Cardiac muscle cell (in vitro differentiated cells and primary cell): ENCODE measurements around the gene KRTAP20-1. TPM values are rescaled to one million over a fixed set of nuclear protein-coding genes. Genes with fewer than 3 reads are reported as not detected.

Source experiments
- DNase-seq, 2 donors: peaks; one replicate each; pipeline versions ENCODE4 v3.0.0 to v3.0.0-alpha.2; 2010 to 2017; ENCODE audit warnings: low read depth in 1 of 2, low spot score in 1 of 2
- H3K27ac ChIP-seq: fragments of 200-600 bp; sonication (generic); 2 replicates; pipeline ENCODE4 v1.5.1; 2016
- H3K27me3 ChIP-seq: fragments of 200-600 bp; sonication (generic); 2 replicates; pipeline ENCODE4 v1.6.0; 2016; ENCODE audit warnings: control low read depth
- H3K36me3 ChIP-seq: fragments of 200-600 bp; sonication (generic); 2 replicates; pipeline ENCODE4 v1.5.1; 2016; ENCODE audit warnings: control low read depth
- H3K4me1 ChIP-seq: fragments of 200-600 bp; sonication (generic); 2 replicates; pipeline ENCODE4 v1.8.1; 2017; ENCODE audit warnings: low read depth, mild to moderate bottlenecking, mixed run types
- H3K4me3 ChIP-seq: fragments of 200-600 bp; sonication (generic); 2 replicates; pipeline ENCODE4 v1.5.1; 2016; ENCODE audit warnings: mild to moderate bottlenecking
- H3K9me3 ChIP-seq: fragments of 200-600 bp; sonication (generic); 2 replicates; pipeline ENCODE4 v1.5.1; 2017; ENCODE audit warnings: low read depth, mild to moderate bottlenecking, control low read depth
- polyA plus RNA-seq: library from polyadenylated mRNA; unstranded; fragments of >200 nt; fragmentation: Nextera tagmentation; extraction: Ambion mirVana; gene quantifications from 2 replicates; pipeline ENCODE4 v1.2.1, GENCODE V29; 2016
- total RNA-seq: library from RNA; depleted of rRNA; stranded (reverse); fragments of >200 nt; gene quantifications from 2 replicates; pipeline ENCODE4 v1.2.3, GENCODE V29; 2016
- TF ChIP-seq, protein P1 (sequence below): IDR thresholded peaks from 2 replicates; pipeline ENCODE4 v1.5.1; 2012; ENCODE audit warnings: low read depth, mild to moderate bottlenecking, low read length

KRTAP20-1 gene
- total and polyA plus RNA-seq, 2 experiments from 2014 or later = not detected

DNA sequence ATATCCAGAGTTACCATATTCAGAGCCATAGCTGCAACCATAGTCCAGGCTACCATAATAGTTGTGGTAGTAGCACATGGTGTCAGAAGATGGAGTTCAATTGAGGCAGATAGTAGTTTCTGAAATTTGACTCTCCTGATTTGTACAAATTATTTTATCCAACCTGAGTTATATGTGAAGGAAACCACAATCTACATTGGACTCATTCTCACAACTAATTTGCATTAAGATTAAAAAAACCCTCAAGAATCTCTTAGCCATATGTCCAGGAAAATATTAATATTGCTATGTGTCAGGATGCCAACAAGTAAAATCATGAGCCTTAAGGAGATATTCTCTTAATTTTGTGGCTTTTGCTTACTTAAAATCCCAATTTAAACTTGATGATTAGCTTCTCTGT is 25.9 kb upstream of the KRTAP20-1 start, which contains the start of gene KRTAP22-2:
Gene KRTAP22-2, minus strand, starts transcription at position 101 of the 400 bp plus-strand sequence.
- H3K27ac ChIP-seq = no peak within 1 kb of the TSS
- TF ChIP-seq, protein P1, sequence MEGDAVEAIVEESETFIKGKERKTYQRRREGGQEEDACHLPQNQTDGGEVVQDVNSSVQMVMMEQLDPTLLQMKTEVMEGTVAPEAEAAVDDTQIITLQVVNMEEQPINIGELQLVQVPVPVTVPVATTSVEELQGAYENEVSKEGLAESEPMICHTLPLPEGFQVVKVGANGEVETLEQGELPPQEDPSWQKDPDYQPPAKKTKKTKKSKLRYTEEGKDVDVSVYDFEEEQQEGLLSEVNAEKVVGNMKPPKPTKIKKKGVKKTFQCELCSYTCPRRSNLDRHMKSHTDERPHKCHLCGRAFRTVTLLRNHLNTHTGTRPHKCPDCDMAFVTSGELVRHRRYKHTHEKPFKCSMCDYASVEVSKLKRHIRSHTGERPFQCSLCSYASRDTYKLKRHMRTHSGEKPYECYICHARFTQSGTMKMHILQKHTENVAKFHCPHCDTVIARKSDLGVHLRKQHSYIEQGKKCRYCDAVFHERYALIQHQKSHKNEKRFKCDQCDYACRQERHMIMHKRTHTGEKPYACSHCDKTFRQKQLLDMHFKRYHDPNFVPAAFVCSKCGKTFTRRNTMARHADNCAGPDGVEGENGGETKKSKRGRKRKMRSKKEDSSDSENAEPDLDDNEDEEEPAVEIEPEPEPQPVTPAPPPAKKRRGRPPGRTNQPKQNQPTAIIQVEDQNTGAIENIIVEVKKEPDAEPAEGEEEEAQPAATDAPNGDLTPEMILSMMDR = no peak
- DNase-seq = no peak
- H3K4me3 ChIP-seq = no peak within 1 kb of the TSS
- no peaks in the 10 kb centered on the region for H3K9me3 ChIP-seq
- H3K4me1 ChIP-seq = no peaks in the 10 kb centered on the region
- H3K36me3 ChIP-seq = no peaks in the 10 kb centered on the region
- H3K27me3 ChIP-seq = no peaks in the 10 kb centered on the region

GRCh38 chr21:30592140-30592539 is 24.1 kb upstream of the KRTAP20-1 start, which contains the start of gene KRTAP6-3:
Gene KRTAP6-3 (plus strand): TSS chr21:30592440. CDS start chr21:30592446, 6 bp downstream.
- H3K27me3 ChIP-seq = no peaks in the 10 kb centered on the region
- TF ChIP-seq, protein P1 = no peak
- H3K4me1 ChIP-seq = no peaks in the 10 kb centered on the region
- no peaks in the 10 kb centered on the region for H3K36me3 ChIP-seq
- no peaks in the 10 kb centered on the region for H3K9me3 ChIP-seq
- no peak within 1 kb of the TSS for H3K27ac ChIP-seq
- H3K4me3 ChIP-seq = no peak within 1 kb of the TSS
- no peak for DNase-seq

- no peak within 1 kb of the TSS for H3K27ac ChIP-seq
- no peak for DNase-seq
- TF ChIP-seq, protein P1 = no peak
Measured at GRCh38 chr21:30598802-30599201, 17.4 kb upstream of the KRTAP20-1 start, which contains the start of gene KRTAP6-2. Gene KRTAP6-2 (minus strand): TSS chr21:30598902. CDS start chr21:30598874, 28 bp downstream.

DNA sequence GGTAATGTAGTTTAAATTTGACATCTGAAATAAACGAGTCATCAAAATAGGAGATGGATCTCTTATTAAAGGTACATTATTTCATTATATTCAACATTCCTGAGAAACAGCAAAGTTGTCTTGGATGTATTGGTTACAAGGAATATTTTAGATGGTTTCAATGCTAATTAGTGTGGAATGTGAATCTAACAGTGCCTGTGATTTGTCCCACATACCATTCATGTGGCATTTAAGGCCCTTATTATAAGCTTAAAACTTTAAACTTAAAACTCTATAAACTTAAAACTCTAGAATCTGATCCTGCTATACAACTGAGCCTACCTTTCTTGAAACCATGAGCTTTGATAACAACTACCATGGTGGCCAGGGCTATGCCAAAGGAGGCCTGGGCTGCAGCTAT is 15.4 kb upstream of the KRTAP20-1 start, which contains the start of gene KRTAP22-1:
Gene KRTAP22-1, plus strand, starts transcription at position 301 of the 400 bp plus-strand sequence.
- Histone ChIP-seq H3K4me3 (no peak within 1 kb of the TSS), H3K36me3 (no peaks in the 10 kb centered on the region), H3K27ac (no peak within 1 kb of the TSS), H3K4me1 (no peaks in the 10 kb centered on the region), H3K27me3 (no peaks in the 10 kb centered on the region), H3K9me3 (no peaks in the 10 kb centered on the region)
- TF ChIP-seq, protein P1 = no peak
- DNase-seq = no peak

More at GRCh38 chr21:30598802-30599201, 17.4 kb upstream of the KRTAP20-1 start, which contains the start of gene KRTAP6-2:
- H3K36me3 ChIP-seq = no peaks in the 10 kb centered on the region
- no peak within 1 kb of the TSS for H3K4me3 ChIP-seq
- no peaks in the 10 kb centered on the region for H3K4me1 ChIP-seq
- no peaks in the 10 kb centered on the region for H3K27me3 ChIP-seq
- H3K9me3 ChIP-seq = no peaks in the 10 kb centered on the region

- H3K36me3 ChIP-seq = no peaks in the 10 kb centered on the region
- H3K4me1 ChIP-seq = no peaks in the 10 kb centered on the region
- DNase-seq = no peak
- no peak overlapping the region for H3K4me3 ChIP-seq
- TF ChIP-seq, protein P1 = no peak
- no peaks in the 10 kb centered on the region for H3K9me3 ChIP-seq
- no peak overlapping the region for H3K27ac ChIP-seq
- H3K27me3 ChIP-seq = no peaks in the 10 kb centered on the region
Measured at GRCh38 chr21:30605968-30606367, 10.3 kb upstream of the KRTAP20-1 start.
